ENCODE measurements around the gene ZDBF2.

ZDBF2 gene

GRCh38 chr2:206273905-206274304 is 558 bp upstream of the ZDBF2 start:
- H3K9me3 ChIP-seq (ENCODE audit: control extremely low read depth in 1 of 5, control insufficient read depth in 4 of 5, insufficient read depth in 2 of 5, low read depth in 1 of 5, low read length in 4 of 5): no peaks in the 10 kb centered on the region
- ChIA-PET POLR2A (no interaction called here), CTCF (interaction anchor here (0.6 to 2.5 kb wide), 3 partner anchors 11 to 133 kb away, joined by 3 to 8 read pairs (median 3); no protein-coding TSS in a partner anchor)
- H3K36me3 ChIP-seq (ENCODE audit: control insufficient read depth in 4 of 4, insufficient read depth in 4 of 4, low read length in 3 of 4): no peaks in the 10 kb centered on the region
- H3K4me1 ChIP-seq (ENCODE audit: control extremely low read depth in 1 of 4, control insufficient read depth in 4 of 4, insufficient read depth in 4 of 4, low read length in 3 of 4): peaks cover 2 to 12% (median 8%) of the 10 kb centered on the region in 4 experiments
- H3K4me3 ChIP-seq (ENCODE audit: control insufficient read depth in 1 of 7, extremely low read depth in 1 of 7, insufficient read depth in 4 of 7, low read depth in 2 of 7, low read length in 6 of 7): peak overlapping the region in 5 of 7 experiments; percentile 49 to 72 (median 70)
- no peak overlapping the region for H3K27ac ChIP-seq (ENCODE audit: insufficient read depth in 1 of 2, low read depth in 1 of 2, low read length in 2 of 2, poor library complexity in 1 of 2, severe bottlenecking in 2 of 2)
- WGBS (ENCODE audit: insufficient coverage): 31% methylated on average over 5 of the region's 6 CpGs
- DNase-seq: no peak
- peaks cover 12 to 89% (median 44%) of the 10 kb centered on the region in 5 experiments for H3K27me3 ChIP-seq (replicated peaks in 2 of 5; ENCODE audit: control insufficient read depth in 4 of 5, insufficient read depth in 5 of 5, low read length in 4 of 5)

GRCh38 chr2:206275312-206276055 is 1.0 kb downstream of the ZDBF2 start:
- peak in 2 of 3 donors; percentile 46 to 53 for DNase-seq
- Histone ChIP-seq H3K4me3 (ENCODE audit: control insufficient read depth in 1 of 7, extremely low read depth in 1 of 7, insufficient read depth in 4 of 7, low read depth in 2 of 7, low read length in 6 of 7) (peak overlapping the region; percentile 19 to 74 (median 70)), H3K27ac (ENCODE audit: insufficient read depth in 1 of 2, low read depth in 1 of 2, low read length in 2 of 2, poor library complexity in 1 of 2, severe bottlenecking in 2 of 2) (no peak overlapping the region), H3K4me1 (ENCODE audit: control extremely low read depth in 1 of 4, control insufficient read depth in 4 of 4, insufficient read depth in 4 of 4, low read length in 3 of 4) (peaks cover 2 to 12% (median 8%) of the 10 kb centered on the region in 4 experiments), H3K9me3 (ENCODE audit: control extremely low read depth in 1 of 5, control insufficient read depth in 4 of 5, insufficient read depth in 2 of 5, low read depth in 1 of 5, low read length in 4 of 5) (no peaks in the 10 kb centered on the region), H3K36me3 (ENCODE audit: control insufficient read depth in 4 of 4, insufficient read depth in 4 of 4, low read length in 3 of 4) (no peaks in the 10 kb centered on the region), H3K27me3 (replicated peaks in 2 of 5; ENCODE audit: control insufficient read depth in 4 of 5, insufficient read depth in 5 of 5, low read length in 4 of 5) (peaks cover 10 to 87% (median 48%) of the 10 kb centered on the region in 5 experiments)
- WGBS (ENCODE audit: insufficient coverage): 6% methylated on average over 15 of the region's 23 CpGs
- POLR2A ChIA-PET: no interaction called here
- CTCF ChIA-PET: interaction anchor here (1.0 kb wide), 1 partner anchor 16 kb away, joined by 4 read pairs; no protein-coding TSS in a partner anchor

- no peaks in the 10 kb centered on the region for H3K36me3 ChIP-seq (ENCODE audit: control insufficient read depth in 4 of 4, insufficient read depth in 4 of 4, low read length in 3 of 4)
- peaks cover 2 to 12% (median 8%) of the 10 kb centered on the region in 4 experiments for H3K4me1 ChIP-seq (ENCODE audit: control extremely low read depth in 1 of 4, control insufficient read depth in 4 of 4, insufficient read depth in 4 of 4, low read length in 3 of 4)
- H3K9me3 ChIP-seq (ENCODE audit: control extremely low read depth in 1 of 5, control insufficient read depth in 4 of 5, insufficient read depth in 2 of 5, low read depth in 1 of 5, low read length in 4 of 5): no peaks in the 10 kb centered on the region
- peaks cover 8 to 84% (median 48%) of the 10 kb centered on the region in 5 experiments for H3K27me3 ChIP-seq (replicated peaks in 2 of 5; ENCODE audit: control insufficient read depth in 4 of 5, insufficient read depth in 5 of 5, low read length in 4 of 5)
- 37% methylated on average over 9 of the region's 12 CpGs for WGBS (ENCODE audit: insufficient coverage)
- ChIA-PET POLR2A (no interaction called here), CTCF (interaction anchor here (1.0 kb wide), 1 partner anchor 17 kb away, joined by 4 read pairs; no protein-coding TSS in a partner anchor)
- H3K27ac ChIP-seq (ENCODE audit: insufficient read depth in 1 of 2, low read depth in 1 of 2, low read length in 2 of 2, poor library complexity in 1 of 2, severe bottlenecking in 2 of 2): no peak overlapping the region
- no peak overlapping the region for H3K4me3 ChIP-seq (ENCODE audit: control insufficient read depth in 1 of 7, extremely low read depth in 1 of 7, insufficient read depth in 4 of 7, low read depth in 2 of 7, low read length in 6 of 7)
- DNase-seq: no peak
Observed at GRCh38 chr2:206276169-206276942, 1.9 kb downstream of the ZDBF2 start.

GRCh38 chr2:206277503-206277902 is 3.0 kb downstream of the ZDBF2 start:
- no CpG with 5 or more reads among the region's 3 CpGs for WGBS (ENCODE audit: insufficient coverage)
- H3K36me3 ChIP-seq (ENCODE audit: control insufficient read depth in 4 of 4, insufficient read depth in 4 of 4, low read length in 3 of 4): peaks cover 0 to under 1% (median 0%) of the 10 kb centered on the region in 4 experiments
- H3K4me3 ChIP-seq (ENCODE audit: control insufficient read depth in 1 of 7, extremely low read depth in 1 of 7, insufficient read depth in 4 of 7, low read depth in 2 of 7, low read length in 6 of 7): no peak overlapping the region
- no peaks in the 10 kb centered on the region for H3K9me3 ChIP-seq (ENCODE audit: control extremely low read depth in 1 of 5, control insufficient read depth in 4 of 5, insufficient read depth in 2 of 5, low read depth in 1 of 5, low read length in 4 of 5)
- CTCF ChIA-PET: no interaction called here
- POLR2A ChIA-PET: no interaction called here
- peaks cover 2 to 12% (median 8%) of the 10 kb centered on the region in 4 experiments for H3K4me1 ChIP-seq (ENCODE audit: control extremely low read depth in 1 of 4, control insufficient read depth in 4 of 4, insufficient read depth in 4 of 4, low read length in 3 of 4)
- peaks cover 7 to 82% (median 45%) of the 10 kb centered on the region in 5 experiments for H3K27me3 ChIP-seq (replicated peaks in 2 of 5; ENCODE audit: control insufficient read depth in 4 of 5, insufficient read depth in 5 of 5, low read length in 4 of 5)
- DNase-seq: no peak
- no peak overlapping the region for H3K27ac ChIP-seq (ENCODE audit: insufficient read depth in 1 of 2, low read depth in 1 of 2, low read length in 2 of 2, poor library complexity in 1 of 2, severe bottlenecking in 2 of 2)

- CTCF ChIA-PET: no interaction called here
- DNase-seq: no peak
- Histone ChIP-seq H3K27me3 (replicated peaks in 2 of 5; ENCODE audit: control insufficient read depth in 4 of 5, insufficient read depth in 5 of 5, low read length in 4 of 5) (peaks cover 0 to 38% (median 9%) of the 10 kb centered on the region in 5 experiments), H3K36me3 (ENCODE audit: control insufficient read depth in 4 of 4, insufficient read depth in 4 of 4, low read length in 3 of 4) (peaks cover 0 to 13% (median 5%) of the 10 kb centered on the region in 4 experiments), H3K4me3 (ENCODE audit: control insufficient read depth in 1 of 7, extremely low read depth in 1 of 7, insufficient read depth in 4 of 7, low read depth in 2 of 7, low read length in 6 of 7) (no peak overlapping the region), H3K4me1 (ENCODE audit: control extremely low read depth in 1 of 4, control insufficient read depth in 4 of 4, insufficient read depth in 4 of 4, low read length in 3 of 4) (no peaks in the 10 kb centered on the region), H3K9me3 (ENCODE audit: control extremely low read depth in 1 of 5, control insufficient read depth in 4 of 5, insufficient read depth in 2 of 5, low read depth in 1 of 5, low read length in 4 of 5) (peaks cover 0 to 17% (median 6%) of the 10 kb centered on the region in 5 experiments), H3K27ac (ENCODE audit: insufficient read depth in 1 of 2, low read depth in 1 of 2, low read length in 2 of 2, poor library complexity in 1 of 2, severe bottlenecking in 2 of 2) (no peak overlapping the region)
- POLR2A ChIA-PET: no interaction called here
- 100% methylated on average over 1 of the region's 8 CpGs for WGBS (ENCODE audit: insufficient coverage)
Observed at GRCh38 chr2:206282746-206283145, 8.3 kb downstream of the ZDBF2 start.

GRCh38 chr2:206287197-206287596 is 12.7 kb downstream of the ZDBF2 start:
- Histone ChIP-seq H3K4me3 (ENCODE audit: control insufficient read depth in 1 of 7, extremely low read depth in 1 of 7, insufficient read depth in 4 of 7, low read depth in 2 of 7, low read length in 6 of 7) (no peak overlapping the region), H3K27ac (ENCODE audit: insufficient read depth in 1 of 2, low read depth in 1 of 2, low read length in 2 of 2, poor library complexity in 1 of 2, severe bottlenecking in 2 of 2) (no peak overlapping the region), H3K9me3 (ENCODE audit: control extremely low read depth in 1 of 5, control insufficient read depth in 4 of 5, insufficient read depth in 2 of 5, low read depth in 1 of 5, low read length in 4 of 5) (peaks cover 0 to 33% (median 13%) of the 10 kb centered on the region in 5 experiments), H3K36me3 (ENCODE audit: control insufficient read depth in 4 of 4, insufficient read depth in 4 of 4, low read length in 3 of 4) (peaks cover 0 to 13% (median 8%) of the 10 kb centered on the region in 4 experiments), H3K27me3 (replicated peaks in 2 of 5; ENCODE audit: control insufficient read depth in 4 of 5, insufficient read depth in 5 of 5, low read length in 4 of 5) (peaks cover 0 to 7% (median 0%) of the 10 kb centered on the region in 5 experiments), H3K4me1 (ENCODE audit: control extremely low read depth in 1 of 4, control insufficient read depth in 4 of 4, insufficient read depth in 4 of 4, low read length in 3 of 4) (no peaks in the 10 kb centered on the region)
- ChIA-PET POLR2A (no interaction called here), CTCF (no interaction called here)
- WGBS (ENCODE audit: insufficient coverage): no CpG with 5 or more reads among the region's 2 CpGs
- no peak for DNase-seq
